ENCODE results near the gene SLC16A10.
"Not testable (repeated sequence)": the region's sequence is repeated elsewhere in the genome, so short reads cannot be mapped to it uniquely, and the experiment has no call there.

Gene SLC16A10

GRCh38 chr6:111231090-111231459 is 143.8 kb downstream of the SLC16A10 start:
- Histone ChIP-seq H3K4me1 (ENCODE audit: insufficient read depth, low read length) (no peaks in the 10 kb centered on the region; the same call in 1 of the 2 replicates), H3K36me3 (ENCODE audit: insufficient read depth, low read depth, low read length) (no peaks in the 10 kb centered on the region), H3K9ac (ENCODE audit: low read depth, low read length) (no peak overlapping the region), H3K9me3 (ENCODE audit: insufficient read depth, low read depth, low read length) (no peaks in the 10 kb centered on the region), H3K27me3 (ENCODE audit: insufficient read depth, low read length) (no peaks in the 10 kb centered on the region), H3K27ac (ENCODE audit: low read length) (no peak overlapping the region), H3K4me3 (ENCODE audit: low read length) (no peak overlapping the region)

- Histone ChIP-seq H3K9ac (ENCODE audit: low read depth, low read length) (no peak overlapping the region), H3K9me3 (ENCODE audit: insufficient read depth, low read depth, low read length) (no peaks in the 10 kb centered on the region), H3K27me3 (ENCODE audit: insufficient read depth, low read length) (no peaks in the 10 kb centered on the region), H3K27ac (ENCODE audit: low read length) (no peak overlapping the region), H3K36me3 (ENCODE audit: insufficient read depth, low read depth, low read length) (no peaks in the 10 kb centered on the region), H3K4me1 (ENCODE audit: insufficient read depth, low read length) (no peaks in the 10 kb centered on the region), H3K4me3 (ENCODE audit: low read length) (no peak overlapping the region)
Observed at GRCh38 chr6:111237852-111238251, 150.5 kb downstream of the SLC16A10 start.

GRCh38 chr6:111238464-111239119 is 151.3 kb downstream of the SLC16A10 start:
- H3K36me3 ChIP-seq (ENCODE audit: insufficient read depth, low read depth, low read length) = no peaks in the 10 kb centered on the region
- no peak overlapping the region for H3K9ac ChIP-seq (ENCODE audit: low read depth, low read length)
- H3K27ac ChIP-seq (ENCODE audit: low read length) = no peak overlapping the region
- no peak overlapping the region for H3K4me3 ChIP-seq (ENCODE audit: low read length)
- H3K27me3 ChIP-seq (ENCODE audit: insufficient read depth, low read length) = no peaks in the 10 kb centered on the region
- H3K9me3 ChIP-seq (ENCODE audit: insufficient read depth, low read depth, low read length) = no peaks in the 10 kb centered on the region
- no peaks in the 10 kb centered on the region for H3K4me1 ChIP-seq (ENCODE audit: insufficient read depth, low read length)

- no peaks in the 10 kb centered on the region for H3K27me3 ChIP-seq (ENCODE audit: insufficient read depth, low read length)
- H3K36me3 ChIP-seq (ENCODE audit: insufficient read depth, low read depth, low read length) = no peaks in the 10 kb centered on the region
- H3K4me1 ChIP-seq (ENCODE audit: insufficient read depth, low read length) = no peaks in the 10 kb centered on the region
- no peak overlapping the region for H3K27ac ChIP-seq (ENCODE audit: low read length)
- H3K9ac ChIP-seq (ENCODE audit: low read depth, low read length) = no peak overlapping the region
- no peaks in the 10 kb centered on the region for H3K9me3 ChIP-seq (ENCODE audit: insufficient read depth, low read depth, low read length)
- no peak overlapping the region for H3K4me3 ChIP-seq (ENCODE audit: low read length)
Observed at GRCh38 chr6:111239461-111239860, 152.2 kb downstream of the SLC16A10 start.

- no peaks in the 10 kb centered on the region for H3K36me3 ChIP-seq (ENCODE audit: insufficient read depth, low read depth, low read length)
- H3K4me3 ChIP-seq (ENCODE audit: low read length) = no peak overlapping the region
- no peaks in the 10 kb centered on the region for H3K9me3 ChIP-seq (ENCODE audit: insufficient read depth, low read depth, low read length)
- H3K27ac ChIP-seq (ENCODE audit: low read length) = no peak overlapping the region
- H3K4me1 ChIP-seq (ENCODE audit: insufficient read depth, low read length) = no peaks in the 10 kb centered on the region
- H3K27me3 ChIP-seq (ENCODE audit: insufficient read depth, low read length) = no peaks in the 10 kb centered on the region
- no peak overlapping the region for H3K9ac ChIP-seq (ENCODE audit: low read depth, low read length)
Observed at GRCh38 chr6:111242452-111242851, 155.1 kb downstream of the SLC16A10 start.

- no peaks in the 10 kb centered on the region for H3K4me1 ChIP-seq (ENCODE audit: insufficient read depth, low read length)
- H3K9ac ChIP-seq (ENCODE audit: low read depth, low read length) = no peak overlapping the region
- no peaks in the 10 kb centered on the region for H3K36me3 ChIP-seq (ENCODE audit: insufficient read depth, low read depth, low read length)
- no peak overlapping the region for H3K4me3 ChIP-seq (ENCODE audit: low read length)
- no peaks in the 10 kb centered on the region for H3K9me3 ChIP-seq (ENCODE audit: insufficient read depth, low read depth, low read length)
- H3K27me3 ChIP-seq (ENCODE audit: insufficient read depth, low read length) = no peaks in the 10 kb centered on the region
- H3K27ac ChIP-seq (ENCODE audit: low read length) = no peak overlapping the region
Observed at GRCh38 chr6:111243095-111243494, 155.8 kb downstream of the SLC16A10 start.

- Histone ChIP-seq H3K9me3 (ENCODE audit: insufficient read depth, low read depth, low read length) (no peaks in the 10 kb centered on the region), H3K9ac (ENCODE audit: low read depth, low read length) (no peak overlapping the region), H3K4me1 (ENCODE audit: insufficient read depth, low read length) (peaks cover 14% of the 10 kb centered on the region), H3K27ac (ENCODE audit: low read length) (no peak overlapping the region), H3K27me3 (ENCODE audit: insufficient read depth, low read length) (peaks cover 7% of the 10 kb centered on the region; the same call in 1 of the 2 replicates), H3K4me3 (ENCODE audit: low read length) (no peak overlapping the region), H3K36me3 (ENCODE audit: insufficient read depth, low read depth, low read length) (no peaks in the 10 kb centered on the region)
Observed at GRCh38 chr6:111248789-111249188, 161.5 kb downstream of the SLC16A10 start.

- H3K9ac ChIP-seq (ENCODE audit: low read depth, low read length) = no peak overlapping the region
- no peaks in the 10 kb centered on the region for H3K9me3 ChIP-seq (ENCODE audit: insufficient read depth, low read depth, low read length)
- H3K27ac ChIP-seq (ENCODE audit: low read length) = no peak overlapping the region
- peaks cover 7% of the 10 kb centered on the region; the same call in 1 of the 2 replicates for H3K27me3 ChIP-seq (ENCODE audit: insufficient read depth, low read length)
- H3K4me3 ChIP-seq (ENCODE audit: low read length) = no peak overlapping the region
- H3K36me3 ChIP-seq (ENCODE audit: insufficient read depth, low read depth, low read length) = no peaks in the 10 kb centered on the region
- H3K4me1 ChIP-seq (ENCODE audit: insufficient read depth, low read length) = peaks cover 24% of the 10 kb centered on the region
Observed at GRCh38 chr6:111250791-111251354, 163.6 kb downstream of the SLC16A10 start.

- Histone ChIP-seq H3K27me3 (ENCODE audit: insufficient read depth, low read length) (peaks cover 7% of the 10 kb centered on the region; the same call in 1 of the 2 replicates), H3K4me1 (ENCODE audit: insufficient read depth, low read length) (peaks cover 30% of the 10 kb centered on the region), H3K9ac (ENCODE audit: low read depth, low read length) (no peak overlapping the region), H3K4me3 (ENCODE audit: low read length) (no peak overlapping the region), H3K9me3 (ENCODE audit: insufficient read depth, low read depth, low read length) (no peaks in the 10 kb centered on the region), H3K36me3 (ENCODE audit: insufficient read depth, low read depth, low read length) (no peaks in the 10 kb centered on the region), H3K27ac (ENCODE audit: low read length) (no peak overlapping the region)
Observed at GRCh38 chr6:111252726-111253125, 165.4 kb downstream of the SLC16A10 start.

GRCh38 chr6:111254004-111254778 is 166.9 kb downstream of the SLC16A10 start:
- Histone ChIP-seq H3K9me3 (ENCODE audit: insufficient read depth, low read depth, low read length) (no peaks in the 10 kb centered on the region), H3K9ac (ENCODE audit: low read depth, low read length) (peak overlapping the region; percentile 45), H3K4me1 (ENCODE audit: insufficient read depth, low read length) (peaks cover 34% of the 10 kb centered on the region), H3K36me3 (ENCODE audit: insufficient read depth, low read depth, low read length) (no peaks in the 10 kb centered on the region), H3K27me3 (ENCODE audit: insufficient read depth, low read length) (peaks cover 7% of the 10 kb centered on the region; the same call in 1 of the 2 replicates), H3K4me3 (ENCODE audit: low read length) (peak overlapping the region; percentile 52), H3K27ac (ENCODE audit: low read length) (no peak overlapping the region)

- Histone ChIP-seq H3K9ac (ENCODE audit: low read depth, low read length) (peak overlapping the region; percentile 45), H3K9me3 (ENCODE audit: insufficient read depth, low read depth, low read length) (no peaks in the 10 kb centered on the region), H3K27ac (ENCODE audit: low read length) (no peak overlapping the region), H3K4me3 (ENCODE audit: low read length) (peak overlapping the region; percentile 52), H3K4me1 (ENCODE audit: insufficient read depth, low read length) (peaks cover 34% of the 10 kb centered on the region), H3K36me3 (ENCODE audit: insufficient read depth, low read depth, low read length) (no peaks in the 10 kb centered on the region), H3K27me3 (ENCODE audit: insufficient read depth, low read length) (peaks cover 7% of the 10 kb centered on the region; the same call in 1 of the 2 replicates)
Observed at GRCh38 chr6:111254779-111255166, 167.5 kb downstream of the SLC16A10 start.

GRCh38 chr6:111255838-111256237 is 168.5 kb downstream of the SLC16A10 start:
- H3K4me3 ChIP-seq (ENCODE audit: low read length); H3K9ac ChIP-seq (ENCODE audit: low read depth, low read length); H3K36me3 ChIP-seq (ENCODE audit: insufficient read depth, low read depth, low read length); H3K27ac ChIP-seq (ENCODE audit: low read length); H3K9me3 ChIP-seq (ENCODE audit: insufficient read depth, low read depth, low read length); H3K27me3 ChIP-seq (ENCODE audit: insufficient read depth, low read length): not testable (repeated sequence)
- peaks cover 34% of the 10 kb centered on the region for H3K4me1 ChIP-seq (ENCODE audit: insufficient read depth, low read length)
